ENCODE data around the gene LYRM1. TPM values are rescaled to one million over a fixed set of nuclear protein-coding genes. Genes with fewer than 3 reads are reported as not detected.

Gene LYRM1
- polyA plus RNA-seq, 1 donor from 2014 or later = 125 TPM

DNA sequence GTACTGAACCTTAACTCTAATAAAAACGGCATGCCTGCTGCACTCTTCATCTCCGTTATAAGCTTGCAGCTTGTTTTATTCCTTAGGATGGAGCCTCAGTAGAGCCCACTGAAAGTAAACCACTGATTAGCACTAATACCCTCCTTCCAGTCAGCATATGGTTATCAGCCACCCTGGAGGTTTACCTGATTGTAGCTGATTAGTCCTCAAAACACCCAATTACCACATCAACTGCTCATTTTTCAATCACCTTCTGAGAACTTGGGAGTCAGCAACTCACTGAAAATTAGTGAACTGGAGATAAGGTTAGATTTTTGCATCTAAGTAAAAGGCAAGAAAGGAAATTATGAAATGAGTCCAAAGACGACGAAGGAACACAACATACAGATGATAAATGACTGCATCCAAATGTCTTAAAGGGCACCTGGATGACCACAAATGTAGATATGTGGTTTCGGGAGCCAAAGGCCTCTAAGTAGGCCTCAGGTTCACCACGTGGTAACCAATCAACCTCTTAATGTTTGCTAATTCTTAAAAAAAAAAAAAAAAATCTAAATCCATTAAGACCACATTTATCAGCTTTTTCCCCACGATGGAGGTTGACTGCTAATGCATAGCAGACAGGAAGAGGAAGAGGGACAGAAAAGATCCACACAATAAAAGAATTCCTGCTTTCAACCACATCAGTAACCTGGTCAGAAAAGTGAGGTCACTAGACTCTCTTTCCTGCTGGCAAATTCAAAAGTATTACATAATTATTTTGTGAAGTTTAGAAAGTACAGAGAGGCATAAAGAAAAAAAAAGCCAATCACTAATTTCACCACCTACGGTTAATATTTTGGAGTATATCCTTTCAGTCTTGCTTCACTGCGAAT, 28.4 kb upstream of the LYRM1 start:
- no peak overlapping the region for H2AFZ ChIP-seq (ENCODE audit: low read depth, low read length)
- no peaks in the 10 kb centered on the region for H3K9me2 ChIP-seq (ENCODE audit: insufficient read depth, low read length)
- no peaks in the 10 kb centered on the region for H3K36me3 ChIP-seq (ENCODE audit: insufficient read depth, low read length)
- H3F3A ChIP-seq (ENCODE audit: insufficient read depth, low read length, poor library complexity, severe bottlenecking) = no peaks in the 10 kb centered on the region
- no peaks in the 10 kb centered on the region for H3K9me3 ChIP-seq (ENCODE audit: low read length)
- no peak overlapping the region for H3K4me3 ChIP-seq (ENCODE audit: low read length)
- peaks cover 16% of the 10 kb centered on the region for H3K79me2 ChIP-seq (replicated peaks; ENCODE audit: insufficient read depth, low read length)
- no peak overlapping the region for H3K9ac ChIP-seq (ENCODE audit: low read length)
- H3K4me2 ChIP-seq (ENCODE audit: low read length) = no peak overlapping the region
- TF ChIP-seq, protein P1, sequence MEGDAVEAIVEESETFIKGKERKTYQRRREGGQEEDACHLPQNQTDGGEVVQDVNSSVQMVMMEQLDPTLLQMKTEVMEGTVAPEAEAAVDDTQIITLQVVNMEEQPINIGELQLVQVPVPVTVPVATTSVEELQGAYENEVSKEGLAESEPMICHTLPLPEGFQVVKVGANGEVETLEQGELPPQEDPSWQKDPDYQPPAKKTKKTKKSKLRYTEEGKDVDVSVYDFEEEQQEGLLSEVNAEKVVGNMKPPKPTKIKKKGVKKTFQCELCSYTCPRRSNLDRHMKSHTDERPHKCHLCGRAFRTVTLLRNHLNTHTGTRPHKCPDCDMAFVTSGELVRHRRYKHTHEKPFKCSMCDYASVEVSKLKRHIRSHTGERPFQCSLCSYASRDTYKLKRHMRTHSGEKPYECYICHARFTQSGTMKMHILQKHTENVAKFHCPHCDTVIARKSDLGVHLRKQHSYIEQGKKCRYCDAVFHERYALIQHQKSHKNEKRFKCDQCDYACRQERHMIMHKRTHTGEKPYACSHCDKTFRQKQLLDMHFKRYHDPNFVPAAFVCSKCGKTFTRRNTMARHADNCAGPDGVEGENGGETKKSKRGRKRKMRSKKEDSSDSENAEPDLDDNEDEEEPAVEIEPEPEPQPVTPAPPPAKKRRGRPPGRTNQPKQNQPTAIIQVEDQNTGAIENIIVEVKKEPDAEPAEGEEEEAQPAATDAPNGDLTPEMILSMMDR (IDR thresholded peaks at IDR 0.05; ENCODE audit: poor library complexity, severe bottlenecking) = no peak
- TF ChIP-seq, protein P2, sequence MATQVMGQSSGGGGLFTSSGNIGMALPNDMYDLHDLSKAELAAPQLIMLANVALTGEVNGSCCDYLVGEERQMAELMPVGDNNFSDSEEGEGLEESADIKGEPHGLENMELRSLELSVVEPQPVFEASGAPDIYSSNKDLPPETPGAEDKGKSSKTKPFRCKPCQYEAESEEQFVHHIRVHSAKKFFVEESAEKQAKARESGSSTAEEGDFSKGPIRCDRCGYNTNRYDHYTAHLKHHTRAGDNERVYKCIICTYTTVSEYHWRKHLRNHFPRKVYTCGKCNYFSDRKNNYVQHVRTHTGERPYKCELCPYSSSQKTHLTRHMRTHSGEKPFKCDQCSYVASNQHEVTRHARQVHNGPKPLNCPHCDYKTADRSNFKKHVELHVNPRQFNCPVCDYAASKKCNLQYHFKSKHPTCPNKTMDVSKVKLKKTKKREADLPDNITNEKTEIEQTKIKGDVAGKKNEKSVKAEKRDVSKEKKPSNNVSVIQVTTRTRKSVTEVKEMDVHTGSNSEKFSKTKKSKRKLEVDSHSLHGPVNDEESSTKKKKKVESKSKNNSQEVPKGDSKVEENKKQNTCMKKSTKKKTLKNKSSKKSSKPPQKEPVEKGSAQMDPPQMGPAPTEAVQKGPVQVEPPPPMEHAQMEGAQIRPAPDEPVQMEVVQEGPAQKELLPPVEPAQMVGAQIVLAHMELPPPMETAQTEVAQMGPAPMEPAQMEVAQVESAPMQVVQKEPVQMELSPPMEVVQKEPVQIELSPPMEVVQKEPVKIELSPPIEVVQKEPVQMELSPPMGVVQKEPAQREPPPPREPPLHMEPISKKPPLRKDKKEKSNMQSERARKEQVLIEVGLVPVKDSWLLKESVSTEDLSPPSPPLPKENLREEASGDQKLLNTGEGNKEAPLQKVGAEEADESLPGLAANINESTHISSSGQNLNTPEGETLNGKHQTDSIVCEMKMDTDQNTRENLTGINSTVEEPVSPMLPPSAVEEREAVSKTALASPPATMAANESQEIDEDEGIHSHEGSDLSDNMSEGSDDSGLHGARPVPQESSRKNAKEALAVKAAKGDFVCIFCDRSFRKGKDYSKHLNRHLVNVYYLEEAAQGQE (IDR thresholded peaks at IDR 0.05; ENCODE audit: borderline replicate concordance) = no peak
- no peak for TF ChIP-seq MXI1 (conservative IDR thresholded peaks at IDR 0.05; ENCODE audit: poor library complexity, severe bottlenecking)
- no peak for TF ChIP-seq POLR2AphosphoS5 (IDR thresholded peaks at IDR 0.05)
- no peak for TF ChIP-seq TAF1 (IDR thresholded peaks at IDR 0.05; ENCODE audit: low read depth)
- no peak for TF ChIP-seq SMC3 (conservative IDR thresholded peaks at IDR 0.05; ENCODE audit: poor library complexity)
- TF ChIP-seq EP300 (conservative IDR thresholded peaks at IDR 0.05; ENCODE audit: poor library complexity, severe bottlenecking) = no peak
- no peak for TF ChIP-seq EZH2 (IDR thresholded peaks at IDR 0.05; ENCODE audit: borderline replicate concordance, insufficient read depth, low read length, poor library complexity, severe bottlenecking)
- TF ChIP-seq RAD21 (conservative IDR thresholded peaks at IDR 0.05) = no peak
- no peak overlapping the region for H3K27ac ChIP-seq (ENCODE audit: low read length)
- H4K20me1 ChIP-seq (ENCODE audit: insufficient read depth) = no peaks in the 10 kb centered on the region
- H3K27me3 ChIP-seq (ENCODE audit: insufficient read depth, low read depth, low read length) = no peaks in the 10 kb centered on the region

DNA sequence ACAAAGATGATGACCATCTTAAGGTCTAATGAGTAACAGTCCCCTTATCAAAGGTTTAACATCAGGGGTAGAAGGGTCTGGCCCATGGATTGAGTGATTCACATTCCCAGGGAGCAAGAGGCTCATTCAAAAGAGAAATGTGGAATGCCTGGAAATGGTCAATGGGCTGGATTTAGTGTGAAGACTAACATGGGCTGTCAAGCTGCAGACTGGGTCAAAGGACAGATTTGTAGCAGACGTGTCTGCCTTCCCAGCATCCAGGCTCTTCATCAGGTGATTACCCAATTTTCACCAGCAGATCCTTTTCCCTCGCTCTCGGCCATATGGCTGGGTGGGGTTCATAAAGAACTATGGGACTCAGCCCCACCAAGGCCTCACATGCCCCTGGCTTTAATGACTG, 27.2 kb upstream of the LYRM1 start:
- H3K27me3 ChIP-seq (ENCODE audit: insufficient read depth, low read depth, low read length) = no peaks in the 10 kb centered on the region
- TF ChIP-seq RAD21 (conservative IDR thresholded peaks at IDR 0.05) (no peak), EZH2 (IDR thresholded peaks at IDR 0.05; ENCODE audit: borderline replicate concordance, insufficient read depth, low read length, poor library complexity, severe bottlenecking) (no peak), TAF1 (IDR thresholded peaks at IDR 0.05; ENCODE audit: low read depth) (no peak), EP300 (conservative IDR thresholded peaks at IDR 0.05; ENCODE audit: poor library complexity, severe bottlenecking) (no peak), MXI1 (conservative IDR thresholded peaks at IDR 0.05; ENCODE audit: poor library complexity, severe bottlenecking) (no peak), SMC3 (conservative IDR thresholded peaks at IDR 0.05; ENCODE audit: poor library complexity) (no peak)
- TF ChIP-seq, protein P1 (IDR thresholded peaks at IDR 0.05; ENCODE audit: poor library complexity, severe bottlenecking) = no peak
- no peak overlapping the region for H3K9ac ChIP-seq (ENCODE audit: low read length)
- no peaks in the 10 kb centered on the region for H3K36me3 ChIP-seq (ENCODE audit: insufficient read depth, low read length)
- H3K9me2 ChIP-seq (ENCODE audit: insufficient read depth, low read length) = no peaks in the 10 kb centered on the region
- H3K9me3 ChIP-seq (ENCODE audit: low read length) = no peaks in the 10 kb centered on the region
- H3K4me3 ChIP-seq (ENCODE audit: low read length) = no peak overlapping the region
- H4K20me1 ChIP-seq (ENCODE audit: insufficient read depth) = no peaks in the 10 kb centered on the region
- H3K27ac ChIP-seq (ENCODE audit: low read length) = no peak overlapping the region
- no peak overlapping the region for H3K4me2 ChIP-seq (ENCODE audit: low read length)
- H3K79me2 ChIP-seq (replicated peaks; ENCODE audit: insufficient read depth, low read length) = peaks cover 16% of the 10 kb centered on the region
- no peaks in the 10 kb centered on the region for H3F3A ChIP-seq (ENCODE audit: insufficient read depth, low read length, poor library complexity, severe bottlenecking)
- no peak overlapping the region for H2AFZ ChIP-seq (ENCODE audit: low read depth, low read length)

All from neural cell (in vitro differentiated cells).